ENCODE measurements around the gene FAM217A.
"Not testable (repeated sequence)": the region's sequence is repeated elsewhere in the genome, so short reads cannot be mapped to it uniquely, and the experiment has no call there.

Gene FAM217A
- 0 to 0.04 reads per million in 2 experiments for total RNA-seq

- no peak for DNase-seq (ENCODE audit: low read depth)
Measured at GRCh38 chr6:4078691-4079471, at the start of gene FAM217A. Gene FAM217A (minus strand): TSS chr6:4079137. CDS start chr6:4077414, 1,723 bp downstream.

DNA sequence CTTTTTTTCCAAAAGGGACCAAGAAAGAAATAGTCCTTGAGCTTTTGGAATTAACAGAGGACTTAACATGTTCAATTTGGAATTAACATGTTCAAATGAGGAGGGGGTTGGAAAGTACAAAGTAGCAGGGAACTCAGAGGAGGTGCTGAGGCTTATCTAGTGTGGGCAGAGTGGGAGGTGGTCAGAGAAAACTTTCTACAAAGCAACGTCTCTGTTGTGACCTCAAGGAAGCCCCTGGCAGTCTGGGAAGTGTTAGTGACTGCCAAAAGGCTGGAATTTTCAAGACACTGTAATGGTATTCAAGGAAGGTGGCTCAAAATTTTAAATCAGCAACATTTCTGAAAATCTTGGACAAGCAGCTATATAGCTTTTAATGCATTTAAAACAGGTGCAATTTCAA lies 49.1 kb upstream of the FAM217A start:
- DNase-seq (ENCODE audit: low read depth): no peak

- no peak for DNase-seq (ENCODE audit: low read depth)
Measured at GRCh38 chr6:4125933-4126864, 47.3 kb upstream of the FAM217A start.

GRCh38 chr6:4125500-4125899 lies 46.6 kb upstream of the FAM217A start:
- no peak for DNase-seq (ENCODE audit: low read depth)

DNA sequence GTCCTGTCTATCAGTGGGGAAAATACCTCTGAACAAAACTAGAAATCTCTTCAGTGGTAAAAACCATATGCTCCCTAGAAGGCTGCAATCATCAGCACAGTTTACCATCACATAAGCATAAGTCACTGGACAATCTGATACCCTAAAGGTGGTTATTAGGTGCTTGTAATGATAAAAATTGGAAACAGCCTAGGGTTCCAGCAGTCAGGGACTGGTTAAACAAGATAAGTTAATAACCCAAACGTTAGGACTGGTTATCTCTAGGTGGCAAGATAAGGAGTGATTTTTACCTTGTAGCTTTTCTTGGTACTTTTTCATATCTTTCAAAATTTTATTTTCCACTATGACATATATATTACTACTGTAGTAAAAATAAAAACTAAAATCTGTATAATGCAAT lies 45.4 kb upstream of the FAM217A start:
- DNase-seq (ENCODE audit: low read depth): no peak

- DNase-seq (ENCODE audit: low read depth): no peak
Measured at GRCh38 chr6:4115741-4116140, 36.8 kb upstream of the FAM217A start.

DNA sequence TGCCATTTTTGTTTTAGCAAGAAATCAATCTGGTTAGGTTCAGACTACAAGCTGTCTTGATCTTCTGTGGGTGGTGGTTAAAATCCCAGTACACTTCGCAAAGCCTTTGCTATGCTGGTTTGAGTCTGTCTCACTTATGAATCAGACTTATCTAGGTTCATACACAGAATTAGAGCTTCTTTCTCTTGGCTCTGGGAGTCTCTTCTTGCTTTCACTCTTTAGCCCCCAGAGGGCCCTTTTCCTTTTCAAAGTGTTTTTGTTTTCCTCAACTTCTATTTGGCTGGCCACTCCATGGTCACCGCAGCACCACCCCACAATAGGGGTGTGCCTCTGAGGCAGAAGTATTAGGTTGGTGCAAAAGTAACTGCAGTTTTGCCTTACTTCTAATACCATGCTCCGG lies 35.2 kb upstream of the FAM217A start:
- DNase-seq (ENCODE audit: low read depth): no peak

DNA sequence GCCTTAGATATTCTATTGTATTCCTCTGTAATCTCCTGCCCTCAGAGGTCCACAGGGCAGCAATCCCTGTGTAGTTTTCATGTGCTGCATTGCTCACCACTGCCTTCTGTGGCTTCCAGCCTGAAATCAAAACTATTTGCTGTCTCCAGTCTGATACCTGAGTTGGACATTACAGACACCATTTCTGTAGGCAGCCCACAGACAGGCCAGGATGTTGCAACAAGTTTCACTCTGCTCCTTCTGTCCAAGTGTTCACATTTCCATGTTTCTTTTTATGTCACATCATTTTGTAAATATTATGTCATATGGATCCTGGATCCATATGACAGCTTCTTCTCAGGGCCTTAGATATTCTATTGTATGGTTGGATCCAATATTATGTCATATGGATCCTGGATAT lies 34.7 kb upstream of the FAM217A start:
- DNase-seq (ENCODE audit: low read depth): no peak

DNA sequence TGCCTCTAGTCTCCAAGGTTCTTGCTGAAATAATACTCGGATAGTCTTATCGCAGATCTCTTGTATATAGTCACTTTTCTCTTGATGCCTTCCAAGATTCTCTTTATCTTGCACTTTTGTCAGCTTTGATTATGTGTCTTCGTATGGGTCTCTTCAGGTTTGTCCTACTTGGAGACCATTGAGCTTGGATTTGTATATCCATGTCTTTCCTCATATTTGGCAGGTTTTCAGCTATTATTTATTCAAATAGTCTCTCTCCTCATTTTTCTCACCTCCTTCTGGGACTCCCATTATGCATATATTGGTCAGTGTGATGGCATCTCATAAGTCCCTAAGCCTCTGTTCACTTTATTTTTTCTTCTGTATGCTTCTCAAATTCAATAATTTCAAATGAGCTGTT lies 33.4 kb upstream of the FAM217A start:
- DNase-seq (ENCODE audit: low read depth): no peak

- not testable (repeated sequence) for DNase-seq (ENCODE audit: low read depth)
Measured at GRCh38 chr6:4109363-4109815, 30.5 kb upstream of the FAM217A start.

DNA sequence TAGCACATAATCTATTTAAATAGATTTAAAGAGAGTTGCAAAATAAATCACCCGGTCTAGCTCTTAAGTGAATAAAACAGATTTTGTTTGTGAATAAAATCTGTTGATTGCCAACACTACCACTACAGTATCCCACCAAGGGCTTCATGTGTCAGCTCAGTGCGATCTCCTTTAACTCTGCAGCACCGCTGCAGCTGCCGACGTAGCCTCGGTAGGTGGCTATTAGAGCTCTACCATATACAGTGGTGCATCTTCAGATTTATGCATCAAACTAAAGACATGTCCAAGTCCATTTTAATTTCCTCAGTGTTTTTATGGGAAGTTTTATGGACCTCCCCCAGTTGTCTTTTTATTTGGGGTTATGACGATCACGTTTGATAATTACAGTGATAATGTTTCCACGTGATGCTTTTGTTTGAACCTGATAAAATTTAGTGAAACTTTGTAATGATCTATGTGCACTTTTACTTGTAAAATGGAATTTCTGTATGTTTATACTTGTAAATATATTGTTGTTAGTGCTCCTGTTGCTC lies 29.7 kb upstream of the FAM217A start:
- no peak for DNase-seq (ENCODE audit: low read depth)

DNA sequence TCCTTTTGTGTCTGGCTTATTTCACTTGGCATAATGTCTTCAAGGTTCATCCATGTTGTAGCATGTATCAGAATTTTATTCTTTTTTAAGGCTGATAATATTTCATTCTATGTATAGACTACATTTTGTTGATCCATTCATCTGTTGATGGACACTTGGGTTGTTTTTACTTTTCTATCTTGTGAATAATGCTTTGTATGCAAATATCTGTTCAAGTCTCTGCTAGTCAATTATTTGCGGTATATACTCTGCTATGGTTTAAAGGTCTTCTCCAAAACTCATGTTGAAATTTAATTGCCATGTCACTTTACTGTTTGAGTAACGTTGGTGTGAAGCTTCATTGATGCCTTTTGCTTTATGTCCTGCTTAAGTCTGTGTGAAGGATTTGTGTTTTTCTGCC lies 28.9 kb upstream of the FAM217A start:
- no peak for DNase-seq (ENCODE audit: low read depth)

GRCh38 chr6:4105980-4106536 lies 27.1 kb upstream of the FAM217A start:
- no peak for DNase-seq (ENCODE audit: low read depth)

DNA sequence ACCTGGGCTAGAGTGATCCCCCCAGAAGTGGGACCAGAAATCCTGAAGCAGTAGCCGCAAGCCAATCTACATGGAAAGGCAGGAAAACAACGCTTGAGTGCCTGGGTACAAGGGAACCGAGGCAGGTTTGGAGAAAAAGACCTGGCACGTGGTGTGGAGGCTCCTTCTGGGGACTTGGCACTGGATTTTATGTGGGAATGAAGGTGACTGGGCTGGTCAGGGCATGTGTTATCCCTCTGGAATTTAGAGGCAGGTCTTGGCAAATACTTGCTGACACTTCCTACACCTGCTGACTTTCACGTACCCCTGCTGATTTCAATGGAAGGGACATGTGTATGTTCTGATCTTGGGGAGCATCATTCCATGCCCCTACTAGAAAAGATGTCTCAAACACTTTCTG lies 25.0 kb upstream of the FAM217A start:
- no peak for DNase-seq (ENCODE audit: low read depth)

- no peak for DNase-seq (ENCODE audit: low read depth)
Measured at GRCh38 chr6:4102687-4103244, 23.8 kb upstream of the FAM217A start.

DNA sequence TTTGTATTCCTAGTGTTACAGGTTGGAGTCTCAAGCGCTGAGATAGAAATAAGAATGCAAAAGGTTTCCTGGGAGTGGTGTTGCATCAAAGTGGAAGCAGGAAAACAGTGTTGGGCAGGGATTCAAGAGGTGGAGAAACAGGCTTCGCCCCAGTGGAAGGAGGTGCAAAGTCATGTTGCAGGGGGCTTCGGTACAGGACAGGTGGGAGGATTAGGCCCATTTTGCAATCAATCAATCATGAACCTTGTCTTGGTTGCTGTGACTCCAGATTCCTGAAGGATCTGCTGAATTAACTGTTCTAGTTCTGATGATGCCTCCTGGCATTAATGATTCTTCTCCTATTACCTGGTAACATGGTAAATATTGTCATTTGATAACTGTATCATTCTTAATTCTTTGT lies 22.4 kb upstream of the FAM217A start:
- no peak for DNase-seq (ENCODE audit: low read depth)

GRCh38 chr6:4100655-4101054 lies 21.7 kb upstream of the FAM217A start:
- DNase-seq (ENCODE audit: low read depth): no peak

- no peak for DNase-seq (ENCODE audit: low read depth)
Measured at GRCh38 chr6:4093288-4093687, 14.4 kb upstream of the FAM217A start.

DNA sequence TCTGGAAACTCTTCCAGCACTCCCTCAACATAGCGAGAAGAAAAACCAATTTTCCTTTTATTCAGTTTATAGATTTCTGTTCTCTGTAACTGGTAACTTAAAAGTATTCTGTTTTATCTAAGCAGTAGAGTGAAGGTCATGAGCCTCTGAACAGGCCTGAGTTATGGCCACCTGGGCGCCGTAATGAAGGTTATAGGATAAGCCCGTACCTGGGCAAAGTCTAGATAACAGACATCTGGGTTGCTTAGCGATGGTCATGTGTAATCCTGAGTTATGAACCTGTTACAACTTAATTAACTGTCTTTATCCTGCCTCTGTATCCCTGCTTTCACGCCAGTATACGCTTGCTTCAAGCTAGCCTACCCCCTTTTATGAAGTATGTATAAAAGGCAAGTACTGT lies 13.0 kb upstream of the FAM217A start:
- no peak for DNase-seq (ENCODE audit: low read depth)

GRCh38 chr6:4090043-4090442 lies 11.1 kb upstream of the FAM217A start:
- DNase-seq (ENCODE audit: low read depth): not testable (repeated sequence)

DNA sequence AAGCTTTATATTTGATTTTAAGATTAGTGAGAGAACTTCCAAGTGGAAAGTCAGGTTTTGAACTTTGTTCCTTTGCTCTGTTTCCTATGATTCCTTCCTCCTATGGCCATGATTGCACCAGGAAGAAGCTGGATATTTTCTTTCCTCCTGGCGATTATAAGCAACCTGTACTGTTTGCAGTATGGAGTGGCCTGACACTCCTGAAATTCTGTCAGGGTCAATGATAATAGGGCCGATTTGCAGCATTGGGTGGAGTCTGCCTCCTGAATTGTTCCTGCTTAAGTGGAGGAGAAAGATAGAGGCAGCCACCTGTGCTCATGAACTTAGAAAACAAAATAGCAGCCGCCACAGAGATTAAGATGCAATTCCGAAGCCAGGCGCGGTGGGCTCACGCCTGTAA lies 9.8 kb upstream of the FAM217A start:
- no peak for DNase-seq (ENCODE audit: low read depth)

DNA sequence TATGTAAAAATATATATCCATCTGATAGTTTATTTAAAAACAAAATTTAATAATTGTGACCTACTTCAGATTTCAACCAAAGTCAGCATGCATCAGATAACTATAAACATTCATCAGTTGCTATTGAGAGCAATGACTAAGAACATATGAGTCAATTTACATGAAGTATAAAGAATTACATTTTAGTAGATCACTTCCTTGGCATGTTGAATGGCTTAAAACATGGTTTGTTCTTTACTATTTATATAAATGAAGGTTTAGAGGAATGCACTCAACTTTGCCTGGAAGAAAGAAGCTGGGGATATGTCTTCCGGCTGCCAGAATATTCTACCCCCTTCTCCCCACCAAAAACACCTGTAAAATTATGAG lies 6.4 kb upstream of the FAM217A start:
- no peak for DNase-seq (ENCODE audit: low read depth)
